ENCODE results near the gene ASB18.

ASB18 gene

GRCh38 chr2:236287656-236288055, 23.4 kb upstream of the ASB18 start:
- CTCF ChIA-PET = no interaction called here
- no peak for DNase-seq (ENCODE audit: low spot score)
- no peak for TF ChIP-seq CTCF (conservative IDR thresholded peaks at IDR 0.05; ENCODE audit: low read depth)
- no peak overlapping the region for H3K27ac ChIP-seq
- POLR2A ChIA-PET (ENCODE audit: low non-redundant PET) = no interaction called here

- ChIA-PET POLR2A (ENCODE audit: low non-redundant PET) (no interaction called here), CTCF (no interaction called here)
- TF ChIP-seq CTCF (conservative IDR thresholded peaks at IDR 0.05; ENCODE audit: low read depth) = no peak
- DNase-seq (ENCODE audit: low spot score) = peak; percentile 23
- H3K27ac ChIP-seq = no peak overlapping the region
Observed at GRCh38 chr2:236286873-236287545, 22.8 kb upstream of the ASB18 start.

- ChIA-PET CTCF (interaction anchor here (0.6 kb wide), 1 partner anchor 411 kb away, joined by 3 read pairs; no protein-coding TSS in a partner anchor), POLR2A (ENCODE audit: low non-redundant PET) (no interaction called here)
- no peak for TF ChIP-seq CTCF (conservative IDR thresholded peaks at IDR 0.05; ENCODE audit: low read depth)
- no peak overlapping the region for H3K27ac ChIP-seq
- DNase-seq (ENCODE audit: low spot score) = no peak
Observed at GRCh38 chr2:236284208-236284607, 20.0 kb upstream of the ASB18 start.

DNA sequence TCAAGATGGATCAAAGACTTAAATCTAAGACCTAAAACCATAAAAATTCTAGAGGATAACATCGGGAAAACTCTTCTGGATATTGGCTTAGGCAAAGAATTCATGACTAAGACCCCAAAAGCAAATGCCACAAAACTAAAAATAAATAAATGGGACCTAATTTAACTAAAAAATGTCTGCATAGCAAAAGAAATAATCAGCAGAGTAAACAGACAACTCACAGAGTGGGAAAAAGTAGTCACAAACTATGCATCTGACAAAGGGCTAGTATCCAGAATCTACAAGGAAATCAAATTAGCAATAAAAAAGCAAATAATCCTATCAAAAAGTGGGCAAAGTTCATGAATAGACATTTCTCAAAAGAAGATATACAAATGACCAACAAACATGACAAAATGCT, 18.2 kb upstream of the ASB18 start:
- ChIA-PET POLR2A (ENCODE audit: low non-redundant PET) (no interaction called here), CTCF (interaction anchor here (0.5 kb wide), 1 partner anchor 1182 kb away, joined by 4 read pairs; no protein-coding TSS in a partner anchor)
- no peak for TF ChIP-seq CTCF (conservative IDR thresholded peaks at IDR 0.05; ENCODE audit: low read depth)
- DNase-seq (ENCODE audit: low spot score) = no peak
- no peak overlapping the region for H3K27ac ChIP-seq

DNA sequence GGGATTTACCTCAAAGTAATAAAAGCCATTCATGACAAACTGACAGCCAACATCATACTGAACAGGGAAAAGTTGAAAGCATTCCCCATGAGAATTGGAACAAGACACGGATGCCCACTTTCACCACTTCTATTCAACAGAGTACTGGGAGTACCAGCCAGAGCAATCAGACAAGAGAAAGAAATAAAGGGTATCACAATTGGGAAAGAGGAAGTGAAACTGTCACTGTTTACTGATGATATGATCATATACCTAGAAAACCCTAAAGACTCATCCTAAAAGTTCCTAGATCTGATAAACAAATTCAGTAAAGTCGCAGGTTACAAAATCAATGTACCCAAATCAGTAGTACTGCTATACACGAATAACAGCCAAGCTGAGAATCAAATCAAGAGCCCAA, 17.2 kb upstream of the ASB18 start:
- no peak for TF ChIP-seq CTCF (conservative IDR thresholded peaks at IDR 0.05; ENCODE audit: low read depth)
- H3K27ac ChIP-seq = no peak overlapping the region
- no peak for DNase-seq (ENCODE audit: low spot score)
- CTCF ChIA-PET = no interaction called here
- POLR2A ChIA-PET (ENCODE audit: low non-redundant PET) = no interaction called here

DNA sequence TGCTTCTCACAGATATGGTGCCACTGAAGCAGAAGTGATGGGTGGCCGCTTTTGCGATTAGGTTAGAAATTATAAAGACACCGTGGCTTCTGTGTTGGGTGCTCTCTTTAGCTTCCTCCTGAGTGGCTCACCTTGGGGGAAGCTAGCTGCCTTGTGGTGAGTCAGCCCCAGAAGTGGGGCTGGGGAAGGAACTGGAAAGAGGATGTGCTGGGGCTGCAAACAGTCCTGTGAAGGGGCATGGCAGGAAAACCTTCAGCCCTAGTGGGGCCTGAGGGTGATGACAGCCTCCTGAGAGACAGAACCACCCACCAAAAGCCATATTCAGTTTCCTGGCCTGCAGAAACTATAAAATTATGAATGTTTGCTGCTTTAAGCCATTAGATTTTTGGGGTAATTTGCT, 8.9 kb upstream of the ASB18 start:
- ChIA-PET POLR2A (ENCODE audit: low non-redundant PET) (no interaction called here), CTCF (no interaction called here)
- no peak for TF ChIP-seq CTCF (conservative IDR thresholded peaks at IDR 0.05; ENCODE audit: low read depth)
- no peak overlapping the region for H3K27ac ChIP-seq
- no peak for DNase-seq (ENCODE audit: low spot score)

Measured in RWPE1 (cell line).